GM12878 (cell line): ENCODE results near the gene FATE1. TPM values are rescaled to one million over a fixed set of nuclear protein-coding genes. Genes with fewer than 3 reads are reported as not detected.

ENCODE experiments used
- ATAC-seq: fragments of 200-7000 bp; cut with Tn5 transposase; 3 replicates; pipeline ENCODE4 v1.9.1; 2020; ENCODE audit warnings: mild to moderate bottlenecking, moderate library complexity
- Bru-seq: library from RNA; stranded (reverse); fragments of 400-500 nt; gene quantifications from one replicate; lab custom pipeline; 2021; lab: Mats Ljungman, UMichigan
- BruChase-seq, 2 experiments: library from RNA; stranded (reverse); fragments of 400-500 nt; gene quantifications; one replicate each; lab custom pipeline; 2021; lab: Mats Ljungman, UMichigan
- BruUV-seq: library from RNA; stranded (reverse); fragments of 400-500 nt; replicated peaks from 2 replicates; lab custom pipeline; 2021; lab: Mats Ljungman, UMichigan
- CTCF ChIA-PET: fragments of 300-600 bp; sonication (Branson Sonifier 250); formaldehyde crosslinking; extraction: SDS; loops from one replicate; lab custom pipeline; 2021; ENCODE audit warnings: inconsistent platforms; lab: Yijun Ruan, JAX
- POLR2A ChIA-PET: fragments of 350-600 bp; formaldehyde crosslinking; extraction: SDS; loops from one replicate; lab custom pipeline; 2021; ENCODE audit warnings: inconsistent platforms; lab: Charles Lee
- RAD21 ChIA-PET: fragments of 300-600 bp; sonication (Branson Sonifier 250); formaldehyde crosslinking; loops from one replicate; lab custom pipeline; 2023; ENCODE audit warnings: antibody characterized with exemption; ENCODE audit not compliant: unreplicated experiment; lab: Charles Lee
- SMC1A ChIA-PET: fragments of 300-600 bp; sonication (Branson Sonifier 250); formaldehyde crosslinking; loops from one replicate; lab custom pipeline; 2023; ENCODE audit not compliant: unreplicated experiment, uncharacterized antibody; lab: Charles Lee
- DNase-seq: peaks from one replicate; pipeline ENCODE4 v3.0.0-alpha.2; 2011; ENCODE audit warnings: low read depth, low spot score
- FAIRE-seq: peaks from 3 replicates; lab custom pipeline; 2011; peaks lifted over from hg19 to GRCh38; lab: Jason Lieb, UNC
- H2AFZ ChIP-seq: 2 replicates; pipeline ENCODE4 v1.6.0; 2011; ENCODE audit warnings: low read depth, low read length, control low read depth; ENCODE audit not compliant: control insufficient read depth
- H3K27ac ChIP-seq: 2 replicates; pipeline ENCODE4 v1.5.1; 2011; ENCODE audit warnings: control low read depth; ENCODE audit not compliant: control insufficient read depth, insufficient read depth
- H3K27me3 ChIP-seq, 2 experiments: replicated peaks in 1 of 2; 2 replicates each; pipeline versions ENCODE4 v1.6.0 to v1.6.1; 2011; ENCODE audit warnings: low read length in 1 of 2; ENCODE audit not compliant: control insufficient read depth in 2 of 2, insufficient read depth in 2 of 2
- H3K36me3 ChIP-seq, 2 experiments: 2 replicates each; pipeline ENCODE4 v1.5.1; 2011; ENCODE audit warnings: low read length in 1 of 2; ENCODE audit not compliant: control insufficient read depth in 2 of 2, insufficient read depth in 2 of 2
- H3K4me1 ChIP-seq: 2 replicates; pipeline ENCODE4 v1.6.1; 2011; ENCODE audit warnings: mild to moderate bottlenecking, low read length, moderate library complexity, mixed read lengths; ENCODE audit not compliant: control insufficient read depth, insufficient read depth
- H3K4me2 ChIP-seq: 2 replicates; pipeline ENCODE4 v1.6.0; 2011; ENCODE audit warnings: control low read depth; ENCODE audit not compliant: control insufficient read depth, insufficient read depth
- H3K4me3 ChIP-seq: fragments of 200-600 bp; sonication (generic); 2 replicates; pipeline ENCODE4 v1.5.1; 2016
- H3K79me2 ChIP-seq: 2 replicates; pipeline ENCODE4 v1.6.0; 2011; ENCODE audit warnings: low read length; ENCODE audit not compliant: control insufficient read depth, insufficient read depth
- H3K9ac ChIP-seq: 2 replicates; pipeline ENCODE4 v1.8.0; 2011; ENCODE audit warnings: low read length, control low read depth, mixed read lengths; ENCODE audit not compliant: control insufficient read depth, insufficient read depth
- H3K9me3 ChIP-seq: replicated peaks from 3 replicates; pipeline ENCODE4 v1.5.1; 2011; ENCODE audit warnings: mild to moderate bottlenecking, low read length; ENCODE audit not compliant: control insufficient read depth, insufficient read depth
- H4K20me1 ChIP-seq: 2 replicates; pipeline ENCODE4 v1.6.0; 2011; ENCODE audit not compliant: control insufficient read depth, insufficient read depth
- CBX5 ChIP-seq: sonication (generic); IDR thresholded peaks from 2 replicates; pipeline ENCODE4 v1.6.1; 2016; ENCODE audit warnings: low read depth, moderate library complexity, mild to moderate bottlenecking, inconsistent platforms
- CHD4 ChIP-seq: fragments of 200-600 bp; sonication (generic); IDR thresholded peaks from 2 replicates; pipeline ENCODE4 v1.6.1; 2016; ENCODE audit warnings: mild to moderate bottlenecking
- E2F4 ChIP-seq: IDR thresholded peaks from 2 replicates; pipeline ENCODE4 v1.6.1; 2012; ENCODE audit warnings: low read depth, low read length, improper control_type of control experiment
- FOXK2 ChIP-seq: fragments of 450-650 bp; IDR thresholded peaks from 2 replicates; pipeline ENCODE4 v1.6.1; 2017; ENCODE audit warnings: mild to moderate bottlenecking, moderate library complexity
- NRF1 ChIP-seq: conservative IDR thresholded peaks from 2 replicates; pipeline ENCODE4 v1.6.1; 2011; ENCODE audit warnings: mild to moderate bottlenecking, low read depth, low read length, improper control_type of control experiment
- PML ChIP-seq: IDR thresholded peaks from 2 replicates; pipeline ENCODE4 v1.6.1; 2012; ENCODE audit warnings: low read length, inconsistent platforms
- POLR2AphosphoS2 ChIP-seq: IDR thresholded peaks from 2 replicates; pipeline ENCODE4 v1.6.1; 2011; ENCODE audit warnings: low read depth, mild to moderate bottlenecking, low read length, improper control_type of control experiment, moderate library complexity
- RAD21 ChIP-seq: IDR thresholded peaks from 2 replicates; pipeline ENCODE4 v1.6.1; 2011; ENCODE audit warnings: mild to moderate bottlenecking, low read depth, low read length, moderate library complexity; ENCODE audit not compliant: insufficient read depth
- WGBS: methylation state at CpG from one replicate; pipeline ENCODE4 v1.1.6; 2016; ENCODE audit warnings: low lambda C conversion rate; ENCODE audit not compliant: insufficient replicate concordance, insufficient coverage; ENCODE audit errors: missing lambda C conversion rate; 5-methylcytosine and 5-hydroxymethylcytosine counted together
- in situ Hi-C: fragments of 300-500 bp; cut with MboI; formaldehyde crosslinking; loops from 9 replicates; pipeline ENCODE4 v1.14.3; 2018; ENCODE audit warnings: mixed read lengths
- intact Hi-C: fragments of 100-400 bp; cut with micrococcal nuclease; formaldehyde crosslinking; loops from one replicate; pipeline ENCODE4 v1.14.2; 2022; ENCODE audit not compliant: unreplicated experiment
- long read RNA-seq, 2 experiments: library from polyadenylated mRNA; unstranded; transcript quantifications; one replicate each; pipeline ENCODE4 v2.0.0, GENCODE V29; 2019 to 2020
- polyA minus RNA-seq, 3 experiments: library from RNA; depleted of rRNA, polyadenylated mRNA; stranded (reverse); fragments of >200 nt; gene quantifications; 2 replicates each; pipeline ENCODE4 v1.2.3, GENCODE V29; 2011
- polyA plus RNA-seq, 11 experiments: library from polyadenylated mRNA; depleted of rRNA in 4 of 11; unstranded in 6 of 11; stranded (reverse) in 5 of 11; fragments of >200 nt; fragmentation: Nextera tagmentation in 4 of 11; fragmentation: Illumina TruSeq in 1 of 11; extraction: Ambion mirVana in 4 of 11; extraction: Trizol in 1 of 11; gene quantifications; 1 replicate in 1 of 11; 2 replicates in 10 of 11; pipeline versions ENCODE4 v1.2.1 to v1.2.3, GENCODE V29; 2011 to 2016; ENCODE audit warnings: inconsistent platforms in 2 of 11, missing spikeins in 2 of 11, low read depth in 1 of 11
- total RNA-seq, 4 experiments: library from RNA; depleted of rRNA in 3 of 4; stranded (reverse); fragments of >200 nt in 3 of 4; fragmentation: Illumina TruSeq in 1 of 4; extraction: Trizol in 1 of 4; gene quantifications; 2 replicates each; pipeline versions ENCODE4 v1.2.1 to v1.2.3, GENCODE V29; 2013 to 2021

FATE1 gene
- not detected in 2 replicates for total RNA-seq (2013; cell fraction: nucleolus; rRNA removed)
- not detected in 2 replicates for total RNA-seq (2014; rRNA removed)
- not detected in 2 replicates for total RNA-seq (2014; rRNA removed; fragmentation: Illumina TruSeq; extraction: Trizol)
- not detected in 2 replicates for total RNA-seq (2021)
- polyA plus RNA-seq (2011; ENCODE audit: low read depth) = not detected
- not detected in 2 replicates for polyA plus RNA-seq (2011; rRNA removed)
- polyA plus RNA-seq (2011; cell fraction: cytosol; rRNA removed) = 0.06 TPM in 1 of 2 replicates, not detected in the other
- polyA plus RNA-seq (2011; cell fraction: nucleus; rRNA removed) = not detected in 2 replicates
- not detected in 2 replicates for polyA plus RNA-seq (2012)
- polyA plus RNA-seq (2014; fragmentation: Illumina TruSeq; extraction: Trizol) = not detected in 2 replicates
- not detected for polyA plus RNA-seq (2014; fragmentation: Nextera tagmentation; extraction: Ambion mirVana)
- polyA plus RNA-seq (2014; rRNA removed) = not detected in 2 replicates
- polyA plus RNA-seq (2016; fragmentation: Nextera tagmentation; extraction: Ambion mirVana) = under 1 TPM; 0.26 to 0.28 TPM
- polyA minus RNA-seq (2011; rRNA and poly(A)+ RNA removed) = not detected in 2 replicates
- not detected in 2 replicates for polyA minus RNA-seq (2011; cell fraction: cytosol; rRNA and poly(A)+ RNA removed)
- polyA minus RNA-seq (2011; cell fraction: nucleus; rRNA and poly(A)+ RNA removed) = not detected in 2 replicates
- Bru-seq, nascent RNA = not detected
- not detected for BruChase-seq, experiment 1, labeled RNA remaining after a 6-hour chase
- not detected for BruChase-seq, experiment 2, labeled RNA remaining after a 2-hour chase
- long read RNA-seq, experiment 1 = 0 reads
- long read RNA-seq, experiment 2 = 0 reads

GRCh38 chrX:151715752-151716151, at the start of gene FATE1:
Gene FATE1, plus strand, starts transcription at chrX:151716035. Its CDS starts 85 bp downstream, at chrX:151716120.
- ChIA-PET POLR2A (no interaction called here), CTCF (no interaction called here), SMC1A (interaction anchor here (0.6 kb wide), 1 partner anchor 16 kb away, joined by 3 read pairs; no protein-coding TSS in a partner anchor), RAD21 (no interaction called here)
- BruUV-seq = no TSS peak
- Histone ChIP-seq H3K4me1 (no peaks in the 10 kb centered on the region), H3K36me3 (no peaks in the 10 kb centered on the region), H4K20me1 (no peaks in the 10 kb centered on the region), H3K4me2 (no peak within 1 kb of the TSS), H3K9ac (no peak within 1 kb of the TSS), H2AFZ (no peak within 1 kb of the TSS), H3K4me3 (no peak within 1 kb of the TSS), H3K27ac (no peak within 1 kb of the TSS), H3K79me2 (no peaks in the 10 kb centered on the region), H3K9me3 (no peaks in the 10 kb centered on the region), H3K27me3 (no peaks in the 10 kb centered on the region)
- in situ Hi-C loops (no loop called here), intact Hi-C loops (no loop called here)
- 14% methylated on average over 3 of the region's 3 CpGs for WGBS
- ATAC-seq = no peak
- no peak for DNase-seq
- FAIRE-seq = no peak
- TF ChIP-seq E2F4 = no peak
- no peak for TF ChIP-seq POLR2AphosphoS2
- no peak for TF ChIP-seq FOXK2
- TF ChIP-seq NRF1 = no peak
- TF ChIP-seq CBX5 = no peak
- no peak for TF ChIP-seq PML
- TF ChIP-seq RAD21 = no peak
- no peak for TF ChIP-seq CHD4
